ENCODE data around the gene SHQ1.

GRCh38 chr3:72816862-72817355 is 31.3 kb downstream of the SHQ1 start:
- TF ChIP-seq POLR2AphosphoS5 (IDR thresholded peaks at IDR 0.05; ENCODE audit: low read depth) (no peak), CTCF (IDR thresholded peaks at IDR 0.05; ENCODE audit: insufficient read depth, low read length) (no peak), REST (IDR thresholded peaks at IDR 0.05; ENCODE audit: insufficient replicate concordance, low read depth) (no peak), GABPA (IDR thresholded peaks at IDR 0.05; ENCODE audit: low read depth) (no peak), SPI1 (IDR thresholded peaks at IDR 0.05; ENCODE audit: borderline replicate concordance, low read depth) (no peak)
